GM18868 (cell line): ENCODE measurements around the gene TGM1.

ENCODE experiments used
- ATAC-seq: cut with Tn5 transposase; IDR thresholded peaks from one replicate; pipeline ENCODE4 v1.9.1; 2021; ENCODE audit warnings: mild to moderate bottlenecking, moderate library complexity; ENCODE audit not compliant: unreplicated experiment

TGM1 gene

GRCh38 chr14:24292118-24292807 lies 29.3 kb upstream of the TGM1 start:
- no peak for ATAC-seq

- ATAC-seq: no peak
These were observed 28.6 kb upstream of the TGM1 start for GRCh38 chr14:24291446-24292117.

GRCh38 chr14:24290746-24291145 lies 27.8 kb upstream of the TGM1 start:
- no peak for ATAC-seq

GRCh38 chr14:24289649-24290280 lies 26.8 kb upstream of the TGM1 start:
- ATAC-seq: peak; percentile 88

GRCh38 chr14:24286996-24287395 lies 24.0 kb upstream of the TGM1 start:
- ATAC-seq: no peak

GRCh38 chr14:24285351-24285750 lies 22.4 kb upstream of the TGM1 start:
- no peak for ATAC-seq

- ATAC-seq: no peak
These were observed 21.6 kb upstream of the TGM1 start for GRCh38 chr14:24284501-24285035.

- no peak for ATAC-seq
These were observed 21.0 kb upstream of the TGM1 start for GRCh38 chr14:24283796-24284460.

GRCh38 chr14:24282736-24283135 lies 19.8 kb upstream of the TGM1 start:
- no peak for ATAC-seq

GRCh38 chr14:24281636-24282035 lies 18.7 kb upstream of the TGM1 start:
- ATAC-seq: no peak

- ATAC-seq: no peak
These were observed 18.0 kb upstream of the TGM1 start for GRCh38 chr14:24280797-24281460.

GRCh38 chr14:24279301-24280186 lies 16.6 kb upstream of the TGM1 start:
- peak; percentile 75 for ATAC-seq

GRCh38 chr14:24278424-24278823 lies 15.4 kb upstream of the TGM1 start:
- ATAC-seq: no peak

- ATAC-seq: no peak
These were observed 14.8 kb upstream of the TGM1 start for GRCh38 chr14:24277606-24278321.

GRCh38 chr14:24277071-24277470 lies 14.1 kb upstream of the TGM1 start:
- no peak for ATAC-seq

- ATAC-seq: peak; percentile 49
These were observed 11.1 kb upstream of the TGM1 start for GRCh38 chr14:24274101-24274543.

- ATAC-seq: no peak
These were observed 10.5 kb upstream of the TGM1 start for GRCh38 chr14:24273422-24273998.

- no peak for ATAC-seq
These were observed 9.5 kb upstream of the TGM1 start for GRCh38 chr14:24272467-24272866.

- no peak for ATAC-seq
These were observed 8.9 kb upstream of the TGM1 start for GRCh38 chr14:24271834-24272263.
